ENCODE results near the gene PAPPA2. TPM values are rescaled to one million over a fixed set of nuclear protein-coding genes. Genes with fewer than 3 reads are reported as not detected.

Gene PAPPA2
- total and polyA plus RNA-seq, 7 donors: under 0.01 to 3.9 (median 1.2) TPM; not detected in 1

DNA sequence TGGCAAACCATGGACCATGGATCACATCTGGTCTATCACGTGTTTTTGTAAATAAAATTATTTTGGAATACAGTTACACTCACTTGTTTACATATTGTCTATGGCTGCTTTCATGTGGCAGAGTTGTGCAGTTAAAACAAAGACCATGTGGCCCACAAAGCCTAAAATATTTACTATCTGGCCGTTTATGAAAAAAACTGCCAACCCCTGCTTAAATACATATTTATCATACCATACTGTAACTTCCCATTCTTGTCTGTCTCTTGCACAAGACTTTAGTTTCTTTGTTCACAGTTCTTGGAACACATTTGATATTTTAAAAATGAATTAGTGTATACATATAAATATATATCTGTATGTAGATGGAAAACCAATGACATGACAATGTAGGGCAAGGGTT lies 141.5 kb downstream of the PAPPA2 start:
- no peak for DNase-seq
- intact Hi-C loops (cut with DNase I): no loop called here

DNA sequence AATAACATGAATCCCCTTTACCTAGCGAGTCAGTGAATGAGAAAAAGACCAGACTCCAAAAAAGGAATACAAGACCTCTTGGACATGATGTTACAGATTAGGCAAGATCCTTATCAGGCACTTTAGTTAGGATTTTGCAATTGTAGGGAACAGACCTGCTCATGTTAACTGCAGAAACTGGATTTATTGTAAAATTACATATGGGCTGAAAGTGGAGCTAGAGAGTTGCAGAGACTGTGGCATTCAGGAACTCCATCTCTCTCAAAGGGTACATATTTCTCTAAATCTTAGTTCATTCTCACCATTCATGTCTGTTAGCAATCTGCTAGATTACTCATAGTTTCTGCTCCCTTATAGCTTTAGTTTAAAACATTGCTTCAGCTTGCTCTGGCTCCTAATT lies 142.2 kb downstream of the PAPPA2 start:
- H3K36me3 ChIP-seq: no peaks in the 10 kb centered on the region
- H3K4me1 ChIP-seq: peaks cover 0 to 13% (median 4%) of the 10 kb centered on the region in 4 donors
- H3K27me3 ChIP-seq: no peaks in the 10 kb centered on the region
- H3K4me3 ChIP-seq: no peak overlapping the region
- H3K9me3 ChIP-seq: no peaks in the 10 kb centered on the region
- H3K27ac ChIP-seq: no peak overlapping the region
- TF ChIP-seq POLR2AphosphoS5 (IDR thresholded peaks at IDR 0.05): no peak
- no peak for TF ChIP-seq EP300 (IDR thresholded peaks at IDR 0.05)
- TF ChIP-seq POLR2A (IDR thresholded peaks at IDR 0.05): no peak
- TF ChIP-seq, protein P1, sequence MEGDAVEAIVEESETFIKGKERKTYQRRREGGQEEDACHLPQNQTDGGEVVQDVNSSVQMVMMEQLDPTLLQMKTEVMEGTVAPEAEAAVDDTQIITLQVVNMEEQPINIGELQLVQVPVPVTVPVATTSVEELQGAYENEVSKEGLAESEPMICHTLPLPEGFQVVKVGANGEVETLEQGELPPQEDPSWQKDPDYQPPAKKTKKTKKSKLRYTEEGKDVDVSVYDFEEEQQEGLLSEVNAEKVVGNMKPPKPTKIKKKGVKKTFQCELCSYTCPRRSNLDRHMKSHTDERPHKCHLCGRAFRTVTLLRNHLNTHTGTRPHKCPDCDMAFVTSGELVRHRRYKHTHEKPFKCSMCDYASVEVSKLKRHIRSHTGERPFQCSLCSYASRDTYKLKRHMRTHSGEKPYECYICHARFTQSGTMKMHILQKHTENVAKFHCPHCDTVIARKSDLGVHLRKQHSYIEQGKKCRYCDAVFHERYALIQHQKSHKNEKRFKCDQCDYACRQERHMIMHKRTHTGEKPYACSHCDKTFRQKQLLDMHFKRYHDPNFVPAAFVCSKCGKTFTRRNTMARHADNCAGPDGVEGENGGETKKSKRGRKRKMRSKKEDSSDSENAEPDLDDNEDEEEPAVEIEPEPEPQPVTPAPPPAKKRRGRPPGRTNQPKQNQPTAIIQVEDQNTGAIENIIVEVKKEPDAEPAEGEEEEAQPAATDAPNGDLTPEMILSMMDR (IDR thresholded peaks at IDR 0.05): no peak
- WGBS, 2 donors: 78 to 84% methylated on average over 1 of the region's 1 CpG
- no peak for DNase-seq
- intact Hi-C loops (cut with DNase I): no loop called here

More for the DNA sequence above, 141.5 kb downstream of the PAPPA2 start:
- H3K4me1 ChIP-seq: peaks cover 0 to 13% (median 4%) of the 10 kb centered on the region in 4 donors
- TF ChIP-seq, protein P1 (IDR thresholded peaks at IDR 0.05): no peak
- no peak for TF ChIP-seq POLR2A (IDR thresholded peaks at IDR 0.05)
- no peak for TF ChIP-seq EP300 (IDR thresholded peaks at IDR 0.05)
- TF ChIP-seq POLR2AphosphoS5 (IDR thresholded peaks at IDR 0.05): no peak
- H3K27ac ChIP-seq: no peak overlapping the region
- H3K4me3 ChIP-seq: no peak overlapping the region
- WGBS, 2 donors: 41 to 61% methylated on average over 2 of the region's 2 CpGs
- no peaks in the 10 kb centered on the region for H3K9me3 ChIP-seq
- no peaks in the 10 kb centered on the region for H3K27me3 ChIP-seq
- no peaks in the 10 kb centered on the region for H3K36me3 ChIP-seq

- no peak overlapping the region for H3K27ac ChIP-seq
- intact Hi-C loops (cut with DNase I): no loop called here
- WGBS, 2 donors: 54 to 64% methylated on average over 3 of the region's 3 CpGs
- H3K4me3 ChIP-seq: no peak overlapping the region
- no peak for DNase-seq
- TF ChIP-seq EP300 (IDR thresholded peaks at IDR 0.05): no peak
- TF ChIP-seq, protein P1 (IDR thresholded peaks at IDR 0.05): no peak
- no peak for TF ChIP-seq POLR2AphosphoS5 (IDR thresholded peaks at IDR 0.05)
- TF ChIP-seq POLR2A (IDR thresholded peaks at IDR 0.05): no peak
- H3K36me3 ChIP-seq: no peaks in the 10 kb centered on the region
- no peaks in the 10 kb centered on the region for H3K4me1 ChIP-seq
- no peaks in the 10 kb centered on the region for H3K9me3 ChIP-seq
- no peaks in the 10 kb centered on the region for H3K27me3 ChIP-seq
These were observed 146.8 kb downstream of the PAPPA2 start for GRCh38 chr1:176609556-176610408.

- Histone ChIP-seq H3K9me3 (no peaks in the 10 kb centered on the region), H3K4me1 (no peaks in the 10 kb centered on the region), H3K4me3 (no peak overlapping the region), H3K27ac (no peak overlapping the region), H3K27me3 (no peaks in the 10 kb centered on the region), H3K36me3 (no peaks in the 10 kb centered on the region)
- TF ChIP-seq POLR2A (IDR thresholded peaks at IDR 0.05): no peak
- 42 to 70% methylated on average over 4 of the region's 4 CpGs for WGBS, 2 donors
- intact Hi-C loops (cut with DNase I): no loop called here
- no peak for DNase-seq
These were observed 149.8 kb downstream of the PAPPA2 start for GRCh38 chr1:176612791-176613190.

- intact Hi-C loops (cut with DNase I): no loop called here
- TF ChIP-seq EP300 (IDR thresholded peaks at IDR 0.05) (no peak), POLR2A (IDR thresholded peaks at IDR 0.05) (no peak), POLR2AphosphoS5 (IDR thresholded peaks at IDR 0.05) (no peak)
- TF ChIP-seq, protein P1 (IDR thresholded peaks at IDR 0.05): no peak
- no peak for DNase-seq
- Histone ChIP-seq H3K36me3 (no peaks in the 10 kb centered on the region), H3K4me1 (no peaks in the 10 kb centered on the region), H3K27me3 (no peaks in the 10 kb centered on the region), H3K9me3 (no peaks in the 10 kb centered on the region), H3K4me3 (no peak overlapping the region), H3K27ac (no peak overlapping the region)
These were observed 154.9 kb downstream of the PAPPA2 start for GRCh38 chr1:176617881-176618280.

Measured in sigmoid colon (tissue), 7 donors.